ENCODE results near the gene HOXD10. TPM values are rescaled to one million over a fixed set of nuclear protein-coding genes. Genes with fewer than 3 reads are reported as not detected.

Gene HOXD10
- total and polyA plus RNA-seq, 9 of the 15 experiments (the other 6 are each of a cell fraction or from before 2014, with no cell fraction given) = not detected

GRCh38 chr2:176075481-176075880 is 41.1 kb upstream of the HOXD10 start:
- 3% methylated on average over 15 of the region's 15 CpGs for WGBS (ENCODE audit: insufficient coverage, low coverage, missing lambda C conversion rate)
- H3K36me3 ChIP-seq (ENCODE audit: control insufficient read depth, insufficient read depth, low read length) = no peaks in the 10 kb centered on the region
- H3K27me3 ChIP-seq (ENCODE audit: control insufficient read depth in 2 of 2, insufficient read depth in 2 of 2, low read length in 2 of 2) = peaks cover 60 to 62% of the 10 kb centered on the region in 2 experiments
- H3K79me2 ChIP-seq (ENCODE audit: control insufficient read depth, insufficient read depth, low read length) = no peaks in the 10 kb centered on the region
- BruUV-seq (replicated peaks) = no TSS peak
- no peak overlapping the region for H3K9ac ChIP-seq (ENCODE audit: insufficient read depth in 1 of 2, low read depth in 2 of 2, low read length in 2 of 2)
- peak overlapping the region; percentile 54 for H3K4me2 ChIP-seq (ENCODE audit: insufficient read depth, low read length)
- ChIA-PET POLR2A (interaction anchor here (0.7 to 1.0 kb wide), 2 partner anchors 73 to 1394 kb away, joined by 3 read pairs; partner anchors contain the start of gene LNPK), CTCF (ENCODE audit: low intra/inter-chr PET ratio) (no interaction called here)
- H3K4me3 ChIP-seq = no peak overlapping the region
- no peaks in the 10 kb centered on the region for H3K9me1 ChIP-seq (ENCODE audit: control insufficient read depth, insufficient read depth, low read length)
- FAIRE-seq (no peak), DNase-seq (ENCODE audit: extremely low read depth in 1 of 4, low spot score in 3 of 4) (peak in 1 of 4 experiments; percentile 37), ATAC-seq (no peak)
- intact Hi-C loops (cut with micrococcal nuclease) = loop anchor here (10.0 kb wide), 1 partner anchor 211 kb away; no protein-coding TSS in a partner anchor
- no peak overlapping the region for H3K27ac ChIP-seq (ENCODE audit: extremely low read depth, low read depth, low read length)
- in situ Hi-C loops (cut with MboI) = loop anchor here (10.0 to 25.0 kb wide), 2 partner anchors 391 to 1038 kb away; no protein-coding TSS in a partner anchor
- peaks cover 3 to 24% of the 10 kb centered on the region in 2 experiments; a peak in 3 of 5 replicates for H3K4me1 ChIP-seq (replicated peaks in 1 of 2; ENCODE audit: control insufficient read depth in 2 of 2, insufficient read depth in 2 of 2, low read length in 2 of 2)
- no peaks in the 10 kb centered on the region; the same call in 1 of the 2 replicates for H4K20me1 ChIP-seq (replicated peaks; ENCODE audit: control insufficient read depth, insufficient read depth, low read length)
- H2AFZ ChIP-seq (ENCODE audit: low read depth, low read length) = peak overlapping the region; percentile 48; the same call in 1 of the 2 replicates
- H3K9me3 ChIP-seq (replicated peaks; ENCODE audit: control insufficient read depth, insufficient read depth, low read depth, low read length) = no peaks in the 10 kb centered on the region
- TF ChIP-seq, protein P1, sequence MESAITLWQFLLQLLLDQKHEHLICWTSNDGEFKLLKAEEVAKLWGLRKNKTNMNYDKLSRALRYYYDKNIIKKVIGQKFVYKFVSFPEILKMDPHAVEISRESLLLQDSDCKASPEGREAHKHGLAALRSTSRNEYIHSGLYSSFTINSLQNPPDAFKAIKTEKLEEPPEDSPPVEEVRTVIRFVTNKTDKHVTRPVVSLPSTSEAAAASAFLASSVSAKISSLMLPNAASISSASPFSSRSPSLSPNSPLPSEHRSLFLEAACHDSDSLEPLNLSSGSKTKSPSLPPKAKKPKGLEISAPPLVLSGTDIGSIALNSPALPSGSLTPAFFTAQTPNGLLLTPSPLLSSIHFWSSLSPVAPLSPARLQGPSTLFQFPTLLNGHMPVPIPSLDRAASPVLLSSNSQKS (CRISPR knock-in tag; IDR thresholded peaks at IDR 0.05) = no peak
- no peak for TF ChIP-seq MBD2 (IDR thresholded peaks at IDR 0.05; ENCODE audit: borderline replicate concordance, low read depth)
- no peak for TF ChIP-seq CUX1 (CRISPR knock-in tag; IDR thresholded peaks at IDR 0.05)
- no peak for TF ChIP-seq OTX1 (CRISPR knock-in tag; IDR thresholded peaks at IDR 0.05)
- TF ChIP-seq PRMT5 (CRISPR knock-in tag; IDR thresholded peaks at IDR 0.05) = no peak
- TF ChIP-seq, protein P2, sequence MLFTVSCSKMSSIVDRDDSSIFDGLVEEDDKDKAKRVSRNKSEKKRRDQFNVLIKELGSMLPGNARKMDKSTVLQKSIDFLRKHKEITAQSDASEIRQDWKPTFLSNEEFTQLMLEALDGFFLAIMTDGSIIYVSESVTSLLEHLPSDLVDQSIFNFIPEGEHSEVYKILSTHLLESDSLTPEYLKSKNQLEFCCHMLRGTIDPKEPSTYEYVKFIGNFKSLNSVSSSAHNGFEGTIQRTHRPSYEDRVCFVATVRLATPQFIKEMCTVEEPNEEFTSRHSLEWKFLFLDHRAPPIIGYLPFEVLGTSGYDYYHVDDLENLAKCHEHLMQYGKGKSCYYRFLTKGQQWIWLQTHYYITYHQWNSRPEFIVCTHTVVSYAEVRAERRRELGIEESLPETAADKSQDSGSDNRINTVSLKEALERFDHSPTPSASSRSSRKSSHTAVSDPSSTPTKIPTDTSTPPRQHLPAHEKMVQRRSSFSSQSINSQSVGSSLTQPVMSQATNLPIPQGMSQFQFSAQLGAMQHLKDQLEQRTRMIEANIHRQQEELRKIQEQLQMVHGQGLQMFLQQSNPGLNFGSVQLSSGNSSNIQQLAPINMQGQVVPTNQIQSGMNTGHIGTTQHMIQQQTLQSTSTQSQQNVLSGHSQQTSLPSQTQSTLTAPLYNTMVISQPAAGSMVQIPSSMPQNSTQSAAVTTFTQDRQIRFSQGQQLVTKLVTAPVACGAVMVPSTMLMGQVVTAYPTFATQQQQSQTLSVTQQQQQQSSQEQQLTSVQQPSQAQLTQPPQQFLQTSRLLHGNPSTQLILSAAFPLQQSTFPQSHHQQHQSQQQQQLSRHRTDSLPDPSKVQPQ (CRISPR knock-in tag; IDR thresholded peaks at IDR 0.05; ENCODE audit: borderline replicate concordance) = no peak
- TF ChIP-seq FOXM1 (IDR thresholded peaks at IDR 0.05; ENCODE audit: low read depth) = no peak
- TF ChIP-seq FOXM1 (CRISPR knock-in tag; IDR thresholded peaks at IDR 0.05; ENCODE audit: low read depth) = no peak
- no peak for TF ChIP-seq SRSF7 (optimal IDR thresholded peaks at IDR 0.05; ENCODE audit: low read depth, low read length)
- no peak for TF ChIP-seq TRIM28 (IDR thresholded peaks at IDR 0.05)
- TF ChIP-seq TRIM24 (IDR thresholded peaks at IDR 0.05) = no peak
- 0 out of 2 replicates have a peak, but pooled peaks have one; percentile 14 for TF ChIP-seq ZNF316 (IDR thresholded peaks at IDR 0.05)
- TF ChIP-seq KHSRP (IDR thresholded peaks at IDR 0.05) = no peak
- no peak for TF ChIP-seq ZNF12 (CRISPR knock-in tag; IDR thresholded peaks at IDR 0.05)
- no peak for TF ChIP-seq ZZZ3 (IDR thresholded peaks at IDR 0.05)
